Measurements from ENCODE around the gene MALRD1. TPM values are rescaled to one million over a fixed set of nuclear protein-coding genes. Genes with fewer than 3 reads are reported as not detected.

Gene MALRD1
- total RNA-seq, 2 experiments from 2014 or later = not detected

GRCh38 chr10:19595212-19595845, 546.7 kb downstream of the MALRD1 start:
- Mint-ChIP-seq H3K4me1 (no peaks in the 10 kb centered on the region), H3K27me3 (no peaks in the 10 kb centered on the region), H3K9me3 (ENCODE audit: low read depth) (no peaks in the 10 kb centered on the region), H3K4me3 (no peak overlapping the region), H3K27ac (no peak overlapping the region), H3K36me3 (ENCODE audit: low read depth) (no peaks in the 10 kb centered on the region)
- CTCF ChIA-PET = no interaction called here
- POLR2A ChIA-PET = no interaction called here
- intact Hi-C loops (cut with DNase I, micrococcal nuclease) = no loop called here
- ATAC-seq (no peak), DNase-seq (no peak)

- POLR2A ChIA-PET = no interaction called here
- CTCF ChIA-PET = no interaction called here
- ATAC-seq = no peak
- H3K9me3 Mint-ChIP-seq (ENCODE audit: low read depth) = no peaks in the 10 kb centered on the region
- no peak overlapping the region for H3K27ac Mint-ChIP-seq
- intact Hi-C loops (cut with DNase I, micrococcal nuclease) = no loop called here
- H3K4me3 Mint-ChIP-seq = no peak overlapping the region
- H3K36me3 Mint-ChIP-seq (ENCODE audit: low read depth) = no peaks in the 10 kb centered on the region
- H3K27me3 Mint-ChIP-seq = no peaks in the 10 kb centered on the region
- H3K4me1 Mint-ChIP-seq = no peaks in the 10 kb centered on the region
- no peak for DNase-seq
These were observed 557.2 kb downstream of the MALRD1 start for GRCh38 chr10:19605806-19606205.

GRCh38 chr10:19606968-19607367, 558.4 kb downstream of the MALRD1 start:
- Mint-ChIP-seq H3K27ac (no peak overlapping the region), H3K4me1 (no peaks in the 10 kb centered on the region), H3K4me3 (no peak overlapping the region), H3K9me3 (ENCODE audit: low read depth) (no peaks in the 10 kb centered on the region), H3K27me3 (no peaks in the 10 kb centered on the region), H3K36me3 (ENCODE audit: low read depth) (no peaks in the 10 kb centered on the region)
- no peak for DNase-seq
- ChIA-PET CTCF (no interaction called here), POLR2A (no interaction called here)
- intact Hi-C loops (cut with DNase I, micrococcal nuclease) = no loop called here
- no peak for ATAC-seq

- Mint-ChIP-seq H3K36me3 (ENCODE audit: low read depth) (no peaks in the 10 kb centered on the region), H3K9me3 (ENCODE audit: low read depth) (peaks cover 3% of the 10 kb centered on the region), H3K27me3 (no peaks in the 10 kb centered on the region), H3K4me3 (no peak overlapping the region), H3K4me1 (no peaks in the 10 kb centered on the region), H3K27ac (no peak overlapping the region)
- ATAC-seq (no peak), DNase-seq (no peak)
- ChIA-PET POLR2A (no interaction called here), CTCF (no interaction called here)
- intact Hi-C loops (cut with DNase I, micrococcal nuclease) = no loop called here
These were observed 563.2 kb downstream of the MALRD1 start for GRCh38 chr10:19611775-19612174.

- Mint-ChIP-seq H3K27me3 (no peaks in the 10 kb centered on the region), H3K27ac (no peak overlapping the region), H3K4me1 (no peaks in the 10 kb centered on the region), H3K4me3 (no peak overlapping the region), H3K36me3 (ENCODE audit: low read depth) (no peaks in the 10 kb centered on the region), H3K9me3 (ENCODE audit: low read depth) (peaks cover 3% of the 10 kb centered on the region)
- ChIA-PET POLR2A (no interaction called here), CTCF (no interaction called here)
- no peak for DNase-seq
- no peak for ATAC-seq
- intact Hi-C loops (cut with DNase I, micrococcal nuclease) = no loop called here
These were observed 568.4 kb downstream of the MALRD1 start for GRCh38 chr10:19616966-19617365.

GRCh38 chr10:19620811-19621210, 572.2 kb downstream of the MALRD1 start:
- Mint-ChIP-seq H3K36me3 (ENCODE audit: low read depth) (no peaks in the 10 kb centered on the region), H3K4me1 (no peaks in the 10 kb centered on the region), H3K27me3 (no peaks in the 10 kb centered on the region), H3K4me3 (no peak overlapping the region), H3K9me3 (ENCODE audit: low read depth) (no peaks in the 10 kb centered on the region), H3K27ac (no peak overlapping the region)
- intact Hi-C loops (cut with DNase I, micrococcal nuclease) = no loop called here
- ChIA-PET POLR2A (no interaction called here), CTCF (no interaction called here)
- DNase-seq = no peak
- no peak for ATAC-seq

- Mint-ChIP-seq H3K9me3 (ENCODE audit: low read depth) (no peaks in the 10 kb centered on the region), H3K27ac (no peak overlapping the region), H3K36me3 (ENCODE audit: low read depth) (no peaks in the 10 kb centered on the region), H3K4me3 (no peak overlapping the region), H3K27me3 (no peaks in the 10 kb centered on the region), H3K4me1 (no peaks in the 10 kb centered on the region)
- no peak for ATAC-seq
- ChIA-PET CTCF (no interaction called here), POLR2A (no interaction called here)
- intact Hi-C loops (cut with DNase I, micrococcal nuclease) = no loop called here
- DNase-seq = no peak
These were observed 574.7 kb downstream of the MALRD1 start for GRCh38 chr10:19623321-19623720.

GRCh38 chr10:19626156-19626555, 577.6 kb downstream of the MALRD1 start:
- CTCF ChIA-PET = no interaction called here
- POLR2A ChIA-PET = no interaction called here
- no peak overlapping the region for H3K27ac Mint-ChIP-seq
- no peaks in the 10 kb centered on the region for H3K4me1 Mint-ChIP-seq
- H3K4me3 Mint-ChIP-seq = no peak overlapping the region
- no peaks in the 10 kb centered on the region for H3K27me3 Mint-ChIP-seq
- DNase-seq (no peak), ATAC-seq (no peak)
- intact Hi-C loops (cut with DNase I, micrococcal nuclease) = no loop called here
- no peaks in the 10 kb centered on the region for H3K36me3 Mint-ChIP-seq (ENCODE audit: low read depth)
- no peaks in the 10 kb centered on the region for H3K9me3 Mint-ChIP-seq (ENCODE audit: low read depth)

GRCh38 chr10:19628767-19629560, 580.4 kb downstream of the MALRD1 start:
- intact Hi-C loops (cut with DNase I, micrococcal nuclease) = no loop called here
- ChIA-PET CTCF (no interaction called here), POLR2A (no interaction called here)
- Mint-ChIP-seq H3K27me3 (no peaks in the 10 kb centered on the region), H3K4me1 (no peaks in the 10 kb centered on the region), H3K4me3 (no peak overlapping the region), H3K9me3 (ENCODE audit: low read depth) (no peaks in the 10 kb centered on the region), H3K36me3 (ENCODE audit: low read depth) (no peaks in the 10 kb centered on the region), H3K27ac (no peak overlapping the region)
- DNase-seq = no peak
- no peak for ATAC-seq

- ATAC-seq = no peak
- intact Hi-C loops (cut with DNase I, micrococcal nuclease) = no loop called here
- H3K4me1 Mint-ChIP-seq = no peaks in the 10 kb centered on the region
- ChIA-PET CTCF (no interaction called here), POLR2A (no interaction called here)
- H3K9me3 Mint-ChIP-seq (ENCODE audit: low read depth) = no peaks in the 10 kb centered on the region
- H3K36me3 Mint-ChIP-seq (ENCODE audit: low read depth) = no peaks in the 10 kb centered on the region
- no peak overlapping the region for H3K27ac Mint-ChIP-seq
- H3K4me3 Mint-ChIP-seq = no peak overlapping the region
- no peaks in the 10 kb centered on the region for H3K27me3 Mint-ChIP-seq
- DNase-seq = no peak
These were observed 581.0 kb downstream of the MALRD1 start for GRCh38 chr10:19629567-19629966.

- CTCF ChIA-PET = no interaction called here
- POLR2A ChIA-PET = no interaction called here
- H3K27me3 Mint-ChIP-seq = no peaks in the 10 kb centered on the region
These were observed 585.6 kb downstream of the MALRD1 start for GRCh38 chr10:19634163-19634562.

GRCh38 chr10:19638182-19638895, 589.7 kb downstream of the MALRD1 start:
- Mint-ChIP-seq H3K27ac (no peak overlapping the region), H3K27me3 (no peaks in the 10 kb centered on the region), H3K36me3 (ENCODE audit: low read depth) (no peaks in the 10 kb centered on the region), H3K4me1 (no peaks in the 10 kb centered on the region), H3K9me3 (ENCODE audit: low read depth) (no peaks in the 10 kb centered on the region), H3K4me3 (no peak overlapping the region)
- ATAC-seq (no peak), DNase-seq (no peak)
- POLR2A ChIA-PET = no interaction called here
- intact Hi-C loops (cut with DNase I, micrococcal nuclease) = no loop called here
- CTCF ChIA-PET = no interaction called here

More at GRCh38 chr10:19634163-19634562, 585.6 kb downstream of the MALRD1 start:
- no peaks in the 10 kb centered on the region for H3K36me3 Mint-ChIP-seq (ENCODE audit: low read depth)
- DNase-seq = no peak
- no peak for ATAC-seq
- H3K9me3 Mint-ChIP-seq (ENCODE audit: low read depth) = no peaks in the 10 kb centered on the region
- intact Hi-C loops (cut with DNase I, micrococcal nuclease) = no loop called here
- H3K4me3 Mint-ChIP-seq = no peak overlapping the region
- no peak overlapping the region for H3K27ac Mint-ChIP-seq
- no peaks in the 10 kb centered on the region for H3K4me1 Mint-ChIP-seq

All from activated CD4-positive, alpha-beta T cell treated with anti-CD3 and anti-CD28 coated beads for 36 hours (primary cell).